ENCODE measurements around the gene CTBP2. TPM values are rescaled to one million over a fixed set of nuclear protein-coding genes. Genes with fewer than 3 reads are reported as not detected.

CTBP2 gene
- total RNA-seq, 1 experiment from 2014 or later: 77.8 TPM

GRCh38 chr10:125124115-125124487, 36.3 kb downstream of the CTBP2 start:
- Histone ChIP-seq H3K4me3 (ENCODE audit: low read depth, low read length, poor library complexity, severe bottlenecking) (no peak overlapping the region), H3K4me1 (ENCODE audit: insufficient read depth, low read length, poor library complexity, severe bottlenecking) (peaks cover 37% of the 10 kb centered on the region), H3K9me3 (ENCODE audit: low read depth, low read length, poor library complexity, severe bottlenecking) (no peaks in the 10 kb centered on the region), H3K36me3 (ENCODE audit: insufficient read depth, low read length, poor library complexity, severe bottlenecking) (no peaks in the 10 kb centered on the region), H3K27me3 (replicated peaks; ENCODE audit: insufficient read depth, low read depth, low read length, poor library complexity) (no peaks in the 10 kb centered on the region), H3K27ac (ENCODE audit: low read depth, low read length, poor library complexity, severe bottlenecking) (peak overlapping the region; percentile 53)
- no peak for TF ChIP-seq EZH2 (IDR thresholded peaks at IDR 0.05; ENCODE audit: borderline replicate concordance, low read depth, low read length, poor library complexity, severe bottlenecking)
- TF ChIP-seq, protein P1, sequence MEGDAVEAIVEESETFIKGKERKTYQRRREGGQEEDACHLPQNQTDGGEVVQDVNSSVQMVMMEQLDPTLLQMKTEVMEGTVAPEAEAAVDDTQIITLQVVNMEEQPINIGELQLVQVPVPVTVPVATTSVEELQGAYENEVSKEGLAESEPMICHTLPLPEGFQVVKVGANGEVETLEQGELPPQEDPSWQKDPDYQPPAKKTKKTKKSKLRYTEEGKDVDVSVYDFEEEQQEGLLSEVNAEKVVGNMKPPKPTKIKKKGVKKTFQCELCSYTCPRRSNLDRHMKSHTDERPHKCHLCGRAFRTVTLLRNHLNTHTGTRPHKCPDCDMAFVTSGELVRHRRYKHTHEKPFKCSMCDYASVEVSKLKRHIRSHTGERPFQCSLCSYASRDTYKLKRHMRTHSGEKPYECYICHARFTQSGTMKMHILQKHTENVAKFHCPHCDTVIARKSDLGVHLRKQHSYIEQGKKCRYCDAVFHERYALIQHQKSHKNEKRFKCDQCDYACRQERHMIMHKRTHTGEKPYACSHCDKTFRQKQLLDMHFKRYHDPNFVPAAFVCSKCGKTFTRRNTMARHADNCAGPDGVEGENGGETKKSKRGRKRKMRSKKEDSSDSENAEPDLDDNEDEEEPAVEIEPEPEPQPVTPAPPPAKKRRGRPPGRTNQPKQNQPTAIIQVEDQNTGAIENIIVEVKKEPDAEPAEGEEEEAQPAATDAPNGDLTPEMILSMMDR (conservative IDR thresholded peaks at IDR 0.05; ENCODE audit: low read depth, low read length): no peak
- intact Hi-C loops (cut with micrococcal nuclease; ENCODE audit: unreplicated experiment): no loop called here
- CTCF ChIA-PET: no interaction called here
- no TSS peak for BruUV-seq (replicated peaks)
- DNase-seq (ENCODE audit: low spot score): no peak
- POLR2A ChIA-PET (ENCODE audit: low non-redundant PET): no interaction called here

GRCh38 chr10:125123476-125124114, 36.8 kb downstream of the CTBP2 start:
- TF ChIP-seq, protein P1 (conservative IDR thresholded peaks at IDR 0.05; ENCODE audit: low read depth, low read length): no peak
- TF ChIP-seq EZH2 (IDR thresholded peaks at IDR 0.05; ENCODE audit: borderline replicate concordance, low read depth, low read length, poor library complexity, severe bottlenecking): no peak
- no peak overlapping the region for H3K4me3 ChIP-seq (ENCODE audit: low read depth, low read length, poor library complexity, severe bottlenecking)
- peaks cover 37% of the 10 kb centered on the region for H3K4me1 ChIP-seq (ENCODE audit: insufficient read depth, low read length, poor library complexity, severe bottlenecking)
- no peaks in the 10 kb centered on the region for H3K27me3 ChIP-seq (replicated peaks; ENCODE audit: insufficient read depth, low read depth, low read length, poor library complexity)
- no TSS peak for BruUV-seq (replicated peaks)
- H3K36me3 ChIP-seq (ENCODE audit: insufficient read depth, low read length, poor library complexity, severe bottlenecking): no peaks in the 10 kb centered on the region
- no peaks in the 10 kb centered on the region for H3K9me3 ChIP-seq (ENCODE audit: low read depth, low read length, poor library complexity, severe bottlenecking)
- H3K27ac ChIP-seq (ENCODE audit: low read depth, low read length, poor library complexity, severe bottlenecking): peak overlapping the region; percentile 53
- POLR2A ChIA-PET (ENCODE audit: low non-redundant PET): no interaction called here
- CTCF ChIA-PET: no interaction called here
- DNase-seq (ENCODE audit: low spot score): peak; percentile 27
- intact Hi-C loops (cut with micrococcal nuclease; ENCODE audit: unreplicated experiment): no loop called here

DNA sequence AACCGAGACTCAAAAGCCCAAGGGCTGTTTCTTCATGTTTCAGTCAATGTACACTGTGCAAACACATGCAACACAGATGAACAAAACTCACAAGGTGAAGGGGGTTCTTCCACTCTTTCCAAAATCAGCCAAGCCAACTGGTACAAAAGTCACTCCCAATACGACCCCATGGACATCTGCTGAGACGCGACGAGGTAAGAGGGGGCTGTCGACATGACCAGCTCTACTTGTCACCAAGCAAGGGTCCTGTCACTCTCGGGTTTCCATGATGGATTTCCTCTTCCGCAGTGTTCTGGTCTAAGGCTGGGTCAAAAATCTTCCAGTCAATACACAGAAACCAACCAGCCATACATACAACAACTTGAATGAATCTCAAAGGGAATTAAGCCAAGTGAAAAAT, 37.8 kb downstream of the CTBP2 start:
- H3K4me3 ChIP-seq (ENCODE audit: low read depth, low read length, poor library complexity, severe bottlenecking): no peak overlapping the region
- H3K4me1 ChIP-seq (ENCODE audit: insufficient read depth, low read length, poor library complexity, severe bottlenecking): peaks cover 42% of the 10 kb centered on the region
- no peak overlapping the region for H3K27ac ChIP-seq (ENCODE audit: low read depth, low read length, poor library complexity, severe bottlenecking)
- no peaks in the 10 kb centered on the region for H3K27me3 ChIP-seq (replicated peaks; ENCODE audit: insufficient read depth, low read depth, low read length, poor library complexity)
- CTCF ChIA-PET: no interaction called here
- no peaks in the 10 kb centered on the region for H3K36me3 ChIP-seq (ENCODE audit: insufficient read depth, low read length, poor library complexity, severe bottlenecking)
- TF ChIP-seq, protein P1 (conservative IDR thresholded peaks at IDR 0.05; ENCODE audit: low read depth, low read length): no peak
- TF ChIP-seq EZH2 (IDR thresholded peaks at IDR 0.05; ENCODE audit: borderline replicate concordance, low read depth, low read length, poor library complexity, severe bottlenecking): no peak
- no peaks in the 10 kb centered on the region for H3K9me3 ChIP-seq (ENCODE audit: low read depth, low read length, poor library complexity, severe bottlenecking)
- no peak for DNase-seq (ENCODE audit: low spot score)
- POLR2A ChIA-PET (ENCODE audit: low non-redundant PET): no interaction called here
- intact Hi-C loops (cut with micrococcal nuclease; ENCODE audit: unreplicated experiment): no loop called here
- BruUV-seq (replicated peaks): no TSS peak
